ENCODE results near the gene SUSD4.

Gene SUSD4

GRCh38 chr1:223329252-223329651, 34.7 kb downstream of the SUSD4 start:
- DNase-seq, result no peak

- no peak for DNase-seq
Measured at GRCh38 chr1:223328566-223328965, 35.4 kb downstream of the SUSD4 start.

- no peak for DNase-seq
Measured at GRCh38 chr1:223326776-223327175, 37.2 kb downstream of the SUSD4 start.

- no peak for DNase-seq
Measured at GRCh38 chr1:223323491-223324484, 40.2 kb downstream of the SUSD4 start.

GRCh38 chr1:223322868-223323267, 41.1 kb downstream of the SUSD4 start:
- DNase-seq, result no peak

- no peak for DNase-seq
Measured at GRCh38 chr1:223320959-223321358, 43.0 kb downstream of the SUSD4 start.

GRCh38 chr1:223319905-223320580, 43.9 kb downstream of the SUSD4 start:
- DNase-seq, result no peak

- DNase-seq, result no peak
Measured at GRCh38 chr1:223319398-223319797, 44.6 kb downstream of the SUSD4 start.

- DNase-seq, result no peak
Measured at GRCh38 chr1:223316082-223316481, 47.9 kb downstream of the SUSD4 start.

- DNase-seq, result no peak
Measured at GRCh38 chr1:223315665-223316064, 48.3 kb downstream of the SUSD4 start.

GRCh38 chr1:223313415-223313754, 50.6 kb downstream of the SUSD4 start:
- DNase-seq, result no peak

GRCh38 chr1:223312705-223313414, 51.1 kb downstream of the SUSD4 start:
- no peak for DNase-seq

GRCh38 chr1:223312273-223312672, 51.7 kb downstream of the SUSD4 start:
- no peak for DNase-seq

GRCh38 chr1:223311826-223312225, 52.1 kb downstream of the SUSD4 start:
- DNase-seq, result no peak

GRCh38 chr1:223308136-223308535, 55.8 kb downstream of the SUSD4 start:
- DNase-seq, result no peak

- DNase-seq, result no peak
Measured at GRCh38 chr1:223307544-223307943, 56.4 kb downstream of the SUSD4 start.

GRCh38 chr1:223304931-223305330, 59.0 kb downstream of the SUSD4 start:
- no peak for DNase-seq

- no peak for DNase-seq
Measured at GRCh38 chr1:223301371-223301770, 62.6 kb downstream of the SUSD4 start.

- no peak for DNase-seq
Measured at GRCh38 chr1:223299553-223299952, 64.4 kb downstream of the SUSD4 start.

GRCh38 chr1:223298701-223299100, 65.3 kb downstream of the SUSD4 start:
- DNase-seq, result no peak

GRCh38 chr1:223297800-223298199, 66.2 kb downstream of the SUSD4 start:
- DNase-seq, result no peak

GRCh38 chr1:223291796-223292195, 72.2 kb downstream of the SUSD4 start:
- no peak for DNase-seq

GRCh38 chr1:223290397-223290796, 73.6 kb downstream of the SUSD4 start:
- DNase-seq, result no peak

- DNase-seq, result no peak
Measured at GRCh38 chr1:223289621-223290020, 74.4 kb downstream of the SUSD4 start.
